ENCODE measurements around the gene MAP3K5. TPM values are rescaled to one million over a fixed set of nuclear protein-coding genes. Genes with fewer than 3 reads are reported as not detected.

Gene MAP3K5
- total and polyA plus RNA-seq, 9 donors, result 37.0 to 217 (median 80.2) TPM

DNA sequence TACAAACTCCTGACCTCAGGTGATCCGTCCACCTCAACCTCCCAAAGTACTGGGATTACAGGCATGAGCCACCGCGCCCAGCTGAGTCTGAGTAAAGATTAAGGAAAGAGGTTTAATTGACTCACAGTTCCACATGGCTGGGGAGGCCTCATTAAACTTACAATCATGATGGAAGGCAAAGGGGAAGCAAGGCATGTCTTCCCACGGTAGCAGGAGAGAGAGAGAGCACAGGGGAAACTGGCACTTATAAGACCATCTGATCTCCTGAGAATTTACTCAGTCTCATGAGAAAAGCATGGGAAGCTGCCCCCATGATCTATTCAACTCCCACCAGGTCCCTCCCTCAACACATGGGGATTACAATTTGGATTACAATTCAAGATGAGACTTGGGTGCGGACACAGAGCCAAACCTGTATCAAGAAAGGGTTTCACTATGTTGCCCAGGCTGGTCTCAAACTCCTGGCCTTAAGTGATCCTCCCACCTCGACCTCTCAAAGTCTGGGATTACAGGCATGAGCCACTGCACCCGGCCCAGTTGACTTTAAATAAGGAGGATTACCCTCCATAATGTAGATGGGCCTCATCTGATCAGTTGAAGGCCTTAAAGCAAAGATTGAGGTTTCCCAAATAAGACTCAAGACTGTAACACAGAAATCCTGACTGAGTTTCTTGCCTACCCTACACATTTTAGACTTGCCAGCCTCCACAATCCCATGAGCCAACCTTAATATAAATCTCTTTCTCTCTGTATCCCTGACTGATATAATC is 17.0 kb upstream of the MAP3K5 start:
- no peak overlapping the region for H3K27ac ChIP-seq
- TF ChIP-seq, protein P1, sequence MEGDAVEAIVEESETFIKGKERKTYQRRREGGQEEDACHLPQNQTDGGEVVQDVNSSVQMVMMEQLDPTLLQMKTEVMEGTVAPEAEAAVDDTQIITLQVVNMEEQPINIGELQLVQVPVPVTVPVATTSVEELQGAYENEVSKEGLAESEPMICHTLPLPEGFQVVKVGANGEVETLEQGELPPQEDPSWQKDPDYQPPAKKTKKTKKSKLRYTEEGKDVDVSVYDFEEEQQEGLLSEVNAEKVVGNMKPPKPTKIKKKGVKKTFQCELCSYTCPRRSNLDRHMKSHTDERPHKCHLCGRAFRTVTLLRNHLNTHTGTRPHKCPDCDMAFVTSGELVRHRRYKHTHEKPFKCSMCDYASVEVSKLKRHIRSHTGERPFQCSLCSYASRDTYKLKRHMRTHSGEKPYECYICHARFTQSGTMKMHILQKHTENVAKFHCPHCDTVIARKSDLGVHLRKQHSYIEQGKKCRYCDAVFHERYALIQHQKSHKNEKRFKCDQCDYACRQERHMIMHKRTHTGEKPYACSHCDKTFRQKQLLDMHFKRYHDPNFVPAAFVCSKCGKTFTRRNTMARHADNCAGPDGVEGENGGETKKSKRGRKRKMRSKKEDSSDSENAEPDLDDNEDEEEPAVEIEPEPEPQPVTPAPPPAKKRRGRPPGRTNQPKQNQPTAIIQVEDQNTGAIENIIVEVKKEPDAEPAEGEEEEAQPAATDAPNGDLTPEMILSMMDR (IDR thresholded peaks at IDR 0.05), result no peak
- TF ChIP-seq EP300 (IDR thresholded peaks at IDR 0.05) (no peak), POLR2A (IDR thresholded peaks at IDR 0.05) (no peak)
- no peaks in the 10 kb centered on the region for H3K4me1 ChIP-seq (ENCODE audit: insufficient read depth)
- H3K27me3 ChIP-seq, result no peaks in the 10 kb centered on the region
- DNase-seq, result no peak
- H3K36me3 ChIP-seq, result no peaks in the 10 kb centered on the region
- WGBS, 3 donors, result 90 to 93% (median 91%) methylated on average over 7 of the region's 7 CpGs
- no peaks in the 10 kb centered on the region for H3K9me3 ChIP-seq
- no peak overlapping the region for H3K4me3 ChIP-seq
- intact Hi-C loops (cut with DNase I), result loop anchor here in 1 of 4 donors (5.0 kb wide), 1 partner anchor 1447 kb away; no protein-coding TSS in a partner anchor

DNA sequence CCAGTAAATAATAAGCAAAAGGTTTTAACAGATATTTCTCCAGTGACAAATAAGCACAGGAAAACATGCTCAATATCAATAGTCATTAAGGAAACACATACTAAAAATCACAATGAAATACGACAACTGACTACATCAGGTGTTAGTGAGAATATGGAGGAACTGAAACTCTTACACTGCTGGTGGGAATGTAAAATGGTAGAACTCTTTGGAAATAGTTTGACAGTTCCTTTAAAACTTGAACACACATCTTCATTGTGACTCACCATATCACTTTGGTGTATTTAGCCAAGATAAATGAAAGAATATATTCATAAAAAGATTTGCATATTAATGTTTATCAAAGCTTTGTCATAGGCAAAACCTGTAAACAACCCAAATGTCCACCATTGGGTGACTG is 11.3 kb upstream of the MAP3K5 start:
- no peak for DNase-seq
- intact Hi-C loops (cut with DNase I), result no loop called here
- Histone ChIP-seq H3K4me1 (ENCODE audit: insufficient read depth) (no peaks in the 10 kb centered on the region), H3K27me3 (no peaks in the 10 kb centered on the region), H3K4me3 (no peak overlapping the region), H3K9me3 (no peaks in the 10 kb centered on the region), H3K36me3 (no peaks in the 10 kb centered on the region), H3K27ac (no peak overlapping the region)
- 86 to 96% (median 92%) methylated on average over 1 of the region's 1 CpG for WGBS, 3 donors
- TF ChIP-seq POLR2A (IDR thresholded peaks at IDR 0.05) (no peak), EP300 (IDR thresholded peaks at IDR 0.05) (no peak)
- TF ChIP-seq, protein P1 (IDR thresholded peaks at IDR 0.05), result no peak

DNA sequence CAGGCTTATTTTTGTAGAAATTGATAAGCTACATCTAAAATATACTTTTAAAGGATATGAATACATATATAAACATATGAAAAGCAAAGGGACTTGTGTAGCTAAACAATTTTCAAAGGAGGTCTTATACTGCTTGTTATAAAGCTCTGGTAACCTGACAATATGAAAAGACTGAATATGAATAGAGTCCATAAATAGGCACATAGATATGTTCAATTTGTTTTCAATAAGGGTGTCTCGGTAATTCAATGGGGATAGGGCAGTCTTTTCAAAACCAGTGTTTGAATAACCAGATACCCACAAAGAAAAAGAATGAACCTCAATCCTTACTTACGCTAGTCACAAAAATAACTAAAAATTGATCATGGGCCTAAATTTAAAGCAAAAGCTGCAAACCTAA is 9.3 kb upstream of the MAP3K5 start:
- no peaks in the 10 kb centered on the region for H3K9me3 ChIP-seq
- no peak for DNase-seq
- 97 to 99% (median 97%) methylated on average over 2 of the region's 2 CpGs for WGBS, 3 donors
- H3K36me3 ChIP-seq, result no peaks in the 10 kb centered on the region
- no peaks in the 10 kb centered on the region for H3K4me1 ChIP-seq (ENCODE audit: insufficient read depth)
- H3K4me3 ChIP-seq, result no peak overlapping the region
- H3K27me3 ChIP-seq, result no peaks in the 10 kb centered on the region
- TF ChIP-seq, protein P1 (IDR thresholded peaks at IDR 0.05), result no peak
- TF ChIP-seq POLR2A (IDR thresholded peaks at IDR 0.05) (no peak), EP300 (IDR thresholded peaks at IDR 0.05) (no peak)
- intact Hi-C loops (cut with DNase I), result no loop called here
- no peak overlapping the region for H3K27ac ChIP-seq

DNA sequence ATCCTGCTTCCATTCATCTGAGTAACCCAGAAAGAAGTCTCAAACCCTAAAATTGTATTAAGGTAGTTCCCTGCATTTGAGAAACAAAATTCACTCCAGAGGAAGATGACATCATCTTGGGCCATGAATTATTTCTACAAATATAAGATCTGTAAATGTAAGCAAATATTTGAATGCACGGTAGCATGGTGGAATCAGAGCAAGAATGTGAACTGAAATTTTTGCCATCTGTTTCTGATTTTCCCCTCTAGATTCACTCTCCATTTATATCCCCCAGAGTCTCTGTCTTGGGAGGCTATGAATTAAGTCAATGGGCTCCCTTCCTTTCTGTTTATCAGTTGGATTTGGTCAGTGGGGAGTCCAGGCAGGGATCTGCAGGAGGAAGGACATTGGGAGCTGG is 5.8 kb upstream of the MAP3K5 start:
- intact Hi-C loops (cut with DNase I), result loop anchor here in 2 of 4 donors (10.0 kb wide), 2 partner anchors 193 to 213 kb away; no protein-coding TSS in a partner anchor
- no peaks in the 10 kb centered on the region for H3K9me3 ChIP-seq
- no peak overlapping the region for H3K4me3 ChIP-seq
- H3K36me3 ChIP-seq, result no peaks in the 10 kb centered on the region
- WGBS, 3 donors, result 84 to 91% (median 88%) methylated on average over 1 of the region's 1 CpG
- no peaks in the 10 kb centered on the region for H3K27me3 ChIP-seq
- H3K27ac ChIP-seq, result no peak overlapping the region
- H3K4me1 ChIP-seq (ENCODE audit: insufficient read depth), result no peaks in the 10 kb centered on the region
- TF ChIP-seq, protein P1 (IDR thresholded peaks at IDR 0.05), result no peak
- TF ChIP-seq EP300 (IDR thresholded peaks at IDR 0.05), result no peak
- no peak for TF ChIP-seq POLR2A (IDR thresholded peaks at IDR 0.05)
- DNase-seq, result no peak
